SJCRH30 (cell line): ENCODE data around the gene BCL2L11. TPM values are rescaled to one million over a fixed set of nuclear protein-coding genes. Genes with fewer than 3 reads are reported as not detected.

Experiments
- DNase-seq, 2 experiments: peaks; one replicate each; pipeline ENCODE4 v3.0.0-alpha.2; 2015 to 2020
- H3K27ac ChIP-seq: fragments of 250-450 bp; sonication (Bioruptor Pico); 2 replicates; pipeline ENCODE4 v1.5.1; 2020; ENCODE audit warnings: mild to moderate bottlenecking, moderate library complexity
- H3K27me3 ChIP-seq: fragments of 250-450 bp; sonication (Bioruptor Pico); 2 replicates; pipeline ENCODE4 v1.5.1; 2020; ENCODE audit warnings: mild to moderate bottlenecking, moderate library complexity
- H3K36me3 ChIP-seq: fragments of 250-450 bp; sonication (Bioruptor Pico); 2 replicates; pipeline ENCODE4 v1.5.1; 2020; ENCODE audit warnings: mild to moderate bottlenecking, moderate library complexity
- H3K4me1 ChIP-seq: fragments of 250-450 bp; sonication (Bioruptor Pico); 2 replicates; pipeline ENCODE4 v1.5.1; 2020; ENCODE audit warnings: mild to moderate bottlenecking, moderate library complexity
- H3K4me3 ChIP-seq: fragments of 250-450 bp; sonication (Bioruptor Pico); 2 replicates; pipeline ENCODE4 v1.5.1; 2020; ENCODE audit warnings: mild to moderate bottlenecking, moderate library complexity
- H3K9me3 ChIP-seq: fragments of 250-450 bp; sonication (Bioruptor Pico); replicated peaks from 2 replicates; pipeline ENCODE4 v1.5.1; 2020; ENCODE audit warnings: mild to moderate bottlenecking, moderate library complexity
- total RNA-seq: library from RNA; depleted of rRNA; stranded (reverse); fragments of >200 nt; shearing (Covaris generic); gene quantifications from 2 replicates; pipeline ENCODE4 v1.2.3, GENCODE V29; 2014

Gene BCL2L11
- total RNA-seq, 1 experiment from 2014 or later = 13.7 TPM

DNA sequence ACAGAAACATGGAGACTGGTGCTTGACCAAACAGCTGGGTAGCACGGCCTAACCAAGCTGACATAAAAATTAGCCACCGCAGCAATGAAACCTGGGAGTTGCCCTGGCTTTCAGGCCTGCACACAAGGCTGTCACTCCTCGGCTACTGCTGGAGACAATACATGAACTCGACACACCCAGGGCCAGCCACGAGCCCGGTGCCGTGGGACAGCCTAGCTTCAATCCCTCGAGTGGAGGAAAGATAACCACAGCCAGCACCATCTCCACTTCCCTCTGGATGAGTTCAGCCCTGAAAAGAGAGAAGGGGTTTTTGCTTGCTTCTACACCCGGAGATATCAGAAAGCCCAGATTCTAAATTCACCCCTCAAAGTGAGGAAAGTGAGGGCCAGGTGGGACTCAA, 78.0 kb downstream of the BCL2L11 start:
- H3K4me3 ChIP-seq = no peak overlapping the region
- peaks cover 17% of the 10 kb centered on the region for H3K4me1 ChIP-seq
- no peaks in the 10 kb centered on the region for H3K36me3 ChIP-seq
- H3K27ac ChIP-seq = no peak overlapping the region
- no peaks in the 10 kb centered on the region for H3K9me3 ChIP-seq
- H3K27me3 ChIP-seq = no peaks in the 10 kb centered on the region
- DNase-seq = no peak

DNA sequence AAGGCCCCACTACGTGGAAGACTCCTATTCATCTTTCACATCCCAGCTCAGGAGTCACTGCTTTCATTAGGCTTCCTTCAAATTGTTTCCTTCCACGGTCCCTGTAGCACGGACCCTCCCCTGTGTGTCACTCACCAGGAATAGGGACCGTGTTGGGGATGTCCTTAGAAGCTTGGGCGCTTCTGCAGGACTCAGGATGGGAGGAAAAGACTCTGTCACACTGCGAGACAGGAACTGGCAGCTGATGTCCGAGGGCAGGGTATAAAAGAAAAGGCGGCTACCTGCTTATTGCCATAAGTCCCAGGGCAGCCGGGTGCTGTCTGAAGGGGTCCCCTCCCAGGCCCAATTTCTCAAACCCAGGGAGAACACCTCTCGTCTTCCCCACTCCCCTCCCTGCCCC, 79.1 kb downstream of the BCL2L11 start:
- H3K4me1 ChIP-seq = peaks cover 17% of the 10 kb centered on the region
- DNase-seq = peak in 1 of 2 experiments; percentile 34
- peak overlapping the region; percentile 30 for H3K4me3 ChIP-seq
- H3K27ac ChIP-seq = no peak overlapping the region
- H3K27me3 ChIP-seq = no peaks in the 10 kb centered on the region
- H3K9me3 ChIP-seq = no peaks in the 10 kb centered on the region
- no peaks in the 10 kb centered on the region for H3K36me3 ChIP-seq

DNA sequence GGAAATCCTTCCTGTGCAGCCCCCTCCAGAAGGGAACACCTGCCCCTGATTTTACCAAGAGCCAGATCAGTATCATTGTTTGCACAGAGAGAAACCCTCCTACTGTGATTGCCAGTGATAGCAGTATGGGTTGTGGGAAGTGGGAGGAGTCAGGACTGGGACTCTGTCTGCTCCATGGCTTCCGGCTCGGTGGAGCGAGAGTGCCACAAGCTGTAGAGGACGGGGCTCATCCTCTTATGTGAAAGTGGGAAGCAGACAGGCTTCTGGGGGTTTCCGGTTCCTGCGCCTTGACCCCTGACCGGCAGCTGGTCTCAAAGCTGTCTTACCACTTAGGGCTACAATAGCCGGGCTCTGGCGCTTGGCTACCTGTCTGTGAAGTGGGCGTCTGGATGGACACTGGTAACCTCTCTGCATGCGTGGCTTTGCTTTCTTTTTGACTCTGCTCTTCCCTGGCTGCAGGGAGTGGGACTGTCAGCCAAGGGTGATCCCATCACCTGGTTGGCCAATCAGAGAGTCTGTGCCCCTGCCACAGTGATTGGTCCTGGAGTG, 79.7 kb downstream of the BCL2L11 start:
- DNase-seq = peak; percentile 42 to 60
- Histone ChIP-seq H3K36me3 (no peaks in the 10 kb centered on the region), H3K27ac (no peak overlapping the region), H3K9me3 (no peaks in the 10 kb centered on the region), H3K27me3 (no peaks in the 10 kb centered on the region), H3K4me1 (peaks cover 17% of the 10 kb centered on the region), H3K4me3 (peak overlapping the region; percentile 30)

DNA sequence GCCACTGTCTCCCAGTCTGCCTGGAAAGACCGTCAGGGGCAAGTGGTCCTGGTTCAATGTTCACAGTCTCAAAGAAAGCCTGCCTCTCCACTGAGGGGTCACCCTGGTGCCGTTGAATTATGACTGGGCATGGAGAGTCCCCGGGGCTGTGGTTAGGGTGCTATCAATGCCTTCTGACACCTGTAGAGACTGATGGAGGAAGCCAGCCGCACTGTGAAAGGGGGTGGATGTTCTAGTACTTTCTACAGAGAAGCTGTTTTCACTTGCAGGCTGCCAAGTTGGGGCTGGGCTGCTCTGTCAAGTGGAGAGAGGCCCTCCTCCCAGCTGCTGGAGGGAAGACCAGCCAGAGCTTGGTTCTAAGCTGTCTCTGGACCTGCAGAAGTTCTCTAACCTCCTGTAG, 80.5 kb downstream of the BCL2L11 start:
- H3K9me3 ChIP-seq = no peaks in the 10 kb centered on the region
- H3K4me1 ChIP-seq = peaks cover 17% of the 10 kb centered on the region
- H3K36me3 ChIP-seq = no peaks in the 10 kb centered on the region
- DNase-seq = no peak
- H3K27ac ChIP-seq = no peak overlapping the region
- H3K27me3 ChIP-seq = no peaks in the 10 kb centered on the region
- H3K4me3 ChIP-seq = no peak overlapping the region

DNA sequence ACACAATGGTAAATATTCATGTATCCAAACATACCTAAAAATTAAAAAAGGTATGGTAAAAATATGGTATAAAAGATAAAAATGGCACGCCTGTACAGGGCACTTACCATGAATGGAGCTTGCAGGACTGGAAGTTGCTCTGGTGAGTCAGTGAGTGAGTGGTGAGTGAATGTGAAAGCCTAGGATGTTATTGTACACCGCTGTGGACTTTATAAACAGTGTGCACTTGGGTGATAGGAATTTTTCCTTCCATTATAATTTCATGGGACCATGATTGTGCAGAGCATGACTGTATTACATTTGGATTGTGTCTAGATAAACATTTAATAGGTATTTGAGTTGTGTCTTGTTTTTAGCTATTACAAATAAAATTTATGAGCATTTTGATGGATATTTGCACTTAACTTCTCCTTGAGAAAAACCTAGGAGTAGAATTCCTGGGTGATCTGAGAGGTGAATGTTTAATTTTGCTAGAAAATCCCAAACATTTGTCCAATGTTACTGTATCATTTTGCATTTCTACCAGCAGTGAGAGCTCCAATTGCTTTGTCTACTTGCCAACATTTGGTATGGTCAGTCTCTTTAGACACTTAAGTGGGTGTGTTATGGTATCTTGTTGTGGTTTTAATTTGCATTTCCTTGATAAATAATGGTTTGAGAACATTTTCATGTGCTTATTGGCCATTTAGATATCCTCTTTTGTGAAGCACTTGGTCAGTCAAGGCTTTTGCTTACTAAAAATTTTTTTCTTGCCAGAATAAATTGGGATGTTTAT, 81.7 kb downstream of the BCL2L11 start:
- H3K36me3 ChIP-seq = no peaks in the 10 kb centered on the region
- H3K4me1 ChIP-seq = peaks cover 17% of the 10 kb centered on the region
- no peaks in the 10 kb centered on the region for H3K9me3 ChIP-seq
- H3K27ac ChIP-seq = no peak overlapping the region
- H3K27me3 ChIP-seq = no peaks in the 10 kb centered on the region
- H3K4me3 ChIP-seq = no peak overlapping the region
- no peak for DNase-seq

DNA sequence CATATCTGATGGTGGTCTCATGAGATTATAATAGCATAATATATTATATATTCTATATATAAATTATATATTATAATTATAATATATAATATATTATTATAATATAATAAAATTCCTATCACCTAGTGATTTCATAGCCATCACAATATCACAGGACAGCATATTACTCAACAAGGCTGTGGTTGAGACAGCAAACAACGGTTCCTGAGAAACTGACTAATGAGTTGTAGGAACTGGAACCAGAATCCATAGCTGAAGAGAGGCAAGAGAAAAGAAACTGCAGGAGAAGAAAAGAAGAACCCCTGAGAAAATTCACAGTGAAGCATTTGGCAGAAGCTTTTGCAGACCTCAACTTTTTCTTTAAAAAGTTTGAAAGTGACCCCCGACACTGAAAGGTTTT, 84.0 kb downstream of the BCL2L11 start:
- no peak for DNase-seq
- Histone ChIP-seq H3K36me3 (no peaks in the 10 kb centered on the region), H3K4me3 (no peak overlapping the region), H3K27me3 (no peaks in the 10 kb centered on the region), H3K4me1 (peaks cover 16% of the 10 kb centered on the region), H3K9me3 (no peaks in the 10 kb centered on the region), H3K27ac (no peak overlapping the region)

DNA sequence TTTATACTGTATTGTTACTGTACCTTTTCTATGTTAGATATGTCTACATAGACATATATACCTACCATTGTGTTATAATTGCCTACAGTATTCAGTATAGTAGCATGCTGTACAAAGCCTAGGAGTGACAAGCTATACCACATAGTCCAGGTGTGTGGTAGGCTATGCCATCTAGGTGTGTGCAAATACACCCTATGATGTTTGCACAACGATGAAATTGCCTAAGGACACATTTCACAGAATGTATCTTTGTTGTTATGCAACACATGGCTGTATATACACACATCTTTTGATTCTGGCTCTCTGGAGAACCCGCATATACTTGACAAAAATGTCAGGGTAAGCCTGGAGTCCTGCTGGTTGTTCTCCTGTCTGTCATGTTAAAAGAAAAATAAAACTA, 85.1 kb downstream of the BCL2L11 start:
- no peak for DNase-seq
- H3K4me3 ChIP-seq = no peak overlapping the region
- H3K36me3 ChIP-seq = no peaks in the 10 kb centered on the region
- H3K27ac ChIP-seq = no peak overlapping the region
- H3K27me3 ChIP-seq = no peaks in the 10 kb centered on the region
- H3K9me3 ChIP-seq = no peaks in the 10 kb centered on the region
- H3K4me1 ChIP-seq = peaks cover 6% of the 10 kb centered on the region; the same call in 1 of the 2 replicates

DNA sequence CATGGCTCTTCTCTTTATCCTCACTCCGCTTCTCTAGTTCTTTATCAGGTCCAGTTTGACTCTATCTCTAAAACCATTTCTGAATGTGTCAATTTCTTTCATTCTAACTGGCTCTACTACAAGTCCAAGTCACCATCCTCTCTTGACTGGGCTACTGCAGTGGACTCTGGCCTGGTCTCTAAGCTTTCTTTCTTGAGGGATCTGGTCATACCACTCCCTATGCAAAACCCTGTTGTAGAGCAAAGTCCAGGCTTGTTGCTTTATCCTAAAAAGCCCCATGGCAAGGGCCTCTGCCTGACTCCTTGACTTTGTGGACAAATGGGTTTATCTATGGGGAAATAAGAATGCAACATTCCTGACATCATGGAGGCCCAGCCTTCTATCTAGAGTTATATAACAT, 87.1 kb downstream of the BCL2L11 start:
- no peak overlapping the region for H3K4me3 ChIP-seq
- H3K27ac ChIP-seq = no peak overlapping the region
- H3K9me3 ChIP-seq = no peaks in the 10 kb centered on the region
- H3K4me1 ChIP-seq = peaks cover 2% of the 10 kb centered on the region; the same call in 1 of the 2 replicates
- H3K27me3 ChIP-seq = no peaks in the 10 kb centered on the region
- H3K36me3 ChIP-seq = no peaks in the 10 kb centered on the region
- no peak for DNase-seq

DNA sequence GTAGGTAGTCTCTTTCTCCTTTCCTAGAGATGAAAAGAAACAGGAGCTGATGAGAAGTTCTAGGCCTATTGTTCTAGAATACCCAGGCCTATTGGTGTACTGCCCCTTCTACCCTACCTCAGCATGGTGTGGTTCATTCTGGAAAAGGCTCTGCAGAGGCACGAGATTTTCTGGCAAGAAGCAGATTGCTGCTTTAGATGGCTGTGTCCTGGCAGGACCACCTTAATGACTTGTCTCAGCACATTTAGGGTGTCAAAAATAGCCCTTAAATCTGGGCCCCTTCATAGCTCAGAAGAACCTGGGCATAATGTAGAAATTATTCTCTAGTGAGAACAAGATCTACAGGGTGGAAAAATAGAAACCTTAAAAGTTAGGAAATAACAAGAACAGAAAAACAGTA, 87.9 kb downstream of the BCL2L11 start:
- no peaks in the 10 kb centered on the region for H3K9me3 ChIP-seq
- no peak overlapping the region for H3K4me3 ChIP-seq
- no peaks in the 10 kb centered on the region for H3K36me3 ChIP-seq
- no peaks in the 10 kb centered on the region for H3K27me3 ChIP-seq
- DNase-seq = no peak
- no peaks in the 10 kb centered on the region for H3K4me1 ChIP-seq
- no peak overlapping the region for H3K27ac ChIP-seq

DNA sequence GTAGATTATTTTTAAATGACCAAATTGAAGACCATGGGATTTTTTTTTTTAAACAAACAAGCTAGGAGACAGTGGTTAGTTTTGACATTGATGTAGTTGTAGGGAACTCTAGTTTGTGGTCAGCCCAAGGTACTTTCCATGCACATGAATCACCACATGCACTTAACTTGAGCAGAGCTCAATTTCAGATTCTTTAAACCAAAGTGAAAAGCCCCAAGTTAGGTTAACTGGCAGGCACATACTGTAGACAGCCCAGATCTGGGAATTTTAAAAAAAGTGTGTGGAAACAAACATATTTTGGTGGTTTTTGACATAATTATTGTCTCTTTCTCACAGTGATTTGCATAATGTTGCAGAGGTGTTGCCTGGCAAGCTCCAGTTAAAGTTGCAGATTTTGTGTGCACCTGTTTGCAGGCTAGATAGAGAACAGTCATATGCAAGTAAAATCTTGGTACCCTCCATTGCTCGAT, 88.4 kb downstream of the BCL2L11 start:
- Histone ChIP-seq H3K27ac (no peak overlapping the region), H3K27me3 (no peaks in the 10 kb centered on the region), H3K36me3 (no peaks in the 10 kb centered on the region), H3K4me3 (no peak overlapping the region), H3K4me1 (no peaks in the 10 kb centered on the region), H3K9me3 (no peaks in the 10 kb centered on the region)
- no peak for DNase-seq

DNA sequence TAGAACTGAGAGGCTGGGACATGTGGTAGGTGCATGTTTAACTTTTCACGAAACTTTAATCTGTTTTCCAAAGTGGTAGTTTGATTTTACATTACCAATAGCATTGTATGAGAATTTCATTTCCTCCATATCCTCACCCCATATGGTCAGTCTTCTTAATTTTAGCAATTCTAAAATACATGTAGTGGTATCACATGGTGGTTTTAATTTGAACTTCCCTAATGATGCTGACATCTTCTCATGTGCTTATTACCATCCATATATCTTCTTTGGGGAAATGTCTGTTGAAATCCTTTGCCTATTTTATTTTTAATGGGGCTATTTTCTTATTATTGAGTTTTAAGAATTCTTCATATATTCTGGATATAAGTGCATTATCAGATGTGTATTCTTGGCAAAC, 89.3 kb downstream of the BCL2L11 start:
- no peaks in the 10 kb centered on the region for H3K4me1 ChIP-seq
- no peaks in the 10 kb centered on the region for H3K27me3 ChIP-seq
- H3K9me3 ChIP-seq = no peaks in the 10 kb centered on the region
- H3K36me3 ChIP-seq = no peaks in the 10 kb centered on the region
- no peak overlapping the region for H3K4me3 ChIP-seq
- DNase-seq = no peak
- H3K27ac ChIP-seq = no peak overlapping the region

DNA sequence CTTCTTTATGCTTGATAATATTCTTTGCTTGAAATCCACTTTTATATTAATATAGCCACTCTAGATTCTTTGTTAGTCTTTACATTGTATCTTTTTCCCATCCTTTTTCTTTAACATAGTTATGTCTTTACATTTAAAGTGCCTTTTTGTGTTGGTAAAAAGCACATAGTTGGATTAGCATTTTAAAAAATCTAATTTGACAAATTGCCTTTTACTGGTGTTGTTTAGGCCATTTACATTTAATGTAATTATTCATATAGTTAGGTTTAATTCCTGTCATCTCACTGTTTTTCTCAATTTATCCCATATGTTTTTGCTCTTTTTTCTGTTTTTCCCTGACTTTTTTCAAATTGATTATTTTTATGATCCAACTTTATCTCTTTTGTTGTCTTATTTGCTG, 93.2 kb downstream of the BCL2L11 start:
- DNase-seq = no peak
- Histone ChIP-seq H3K36me3 (no peaks in the 10 kb centered on the region), H3K9me3 (no peaks in the 10 kb centered on the region), H3K27ac (no peak overlapping the region), H3K4me3 (no peak overlapping the region), H3K27me3 (no peaks in the 10 kb centered on the region), H3K4me1 (peaks cover 3% of the 10 kb centered on the region)

DNA sequence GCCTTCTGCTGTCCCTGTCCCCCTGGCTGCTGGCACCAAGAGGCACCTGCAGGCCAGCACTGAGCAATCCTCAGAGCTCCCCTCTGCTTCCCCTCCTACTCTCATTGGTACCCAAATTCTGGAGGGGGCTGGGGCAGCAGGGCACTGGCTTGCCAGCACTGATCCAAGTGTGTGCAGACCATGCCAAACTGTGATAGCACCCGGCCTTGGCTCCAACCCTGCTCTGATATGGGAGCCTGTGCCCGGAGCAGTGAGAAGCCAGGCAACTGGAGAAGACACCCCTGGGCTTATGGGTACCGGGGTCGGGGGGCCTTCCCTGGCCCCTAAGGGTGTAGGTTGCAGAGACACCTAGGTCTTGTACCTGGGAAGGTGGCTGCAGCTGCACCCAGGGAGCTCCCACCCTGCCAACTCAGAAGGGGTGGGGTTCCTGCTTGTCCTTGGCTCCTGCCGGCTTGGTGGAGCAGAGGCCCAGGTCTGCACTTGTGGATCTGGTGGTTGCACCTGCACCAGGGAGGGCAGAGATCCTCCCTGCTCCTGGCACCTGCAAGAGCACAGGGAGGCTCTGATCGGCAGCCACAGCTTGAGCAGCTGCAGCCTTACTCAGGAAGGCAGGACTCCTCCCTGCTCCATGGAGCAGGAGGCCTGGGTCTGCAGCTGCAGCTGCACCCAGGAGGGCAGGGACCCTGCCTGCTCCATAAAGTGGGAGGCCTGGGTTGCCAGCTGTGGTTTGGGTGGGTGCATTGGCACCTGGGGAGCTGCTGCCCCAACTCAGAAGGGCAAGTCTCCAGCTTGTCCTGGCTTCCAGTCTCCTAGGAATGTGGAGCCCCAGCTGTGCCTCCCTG, 96.3 kb downstream of the BCL2L11 start:
- no peaks in the 10 kb centered on the region for H3K36me3 ChIP-seq
- no peak for DNase-seq
- no peaks in the 10 kb centered on the region for H3K27me3 ChIP-seq
- H3K9me3 ChIP-seq = no peaks in the 10 kb centered on the region
- no peak overlapping the region for H3K4me3 ChIP-seq
- peaks cover 14% of the 10 kb centered on the region for H3K4me1 ChIP-seq
- H3K27ac ChIP-seq = no peak overlapping the region
